ENCODE measurements around the gene RAD51B. TPM values are rescaled to one million over a fixed set of nuclear protein-coding genes. Genes with fewer than 3 reads are reported as not detected.

The RAD51B gene
- total and polyA plus RNA-seq, 4 donors = 2.5 to 95.0 (median 9.6) TPM

DNA sequence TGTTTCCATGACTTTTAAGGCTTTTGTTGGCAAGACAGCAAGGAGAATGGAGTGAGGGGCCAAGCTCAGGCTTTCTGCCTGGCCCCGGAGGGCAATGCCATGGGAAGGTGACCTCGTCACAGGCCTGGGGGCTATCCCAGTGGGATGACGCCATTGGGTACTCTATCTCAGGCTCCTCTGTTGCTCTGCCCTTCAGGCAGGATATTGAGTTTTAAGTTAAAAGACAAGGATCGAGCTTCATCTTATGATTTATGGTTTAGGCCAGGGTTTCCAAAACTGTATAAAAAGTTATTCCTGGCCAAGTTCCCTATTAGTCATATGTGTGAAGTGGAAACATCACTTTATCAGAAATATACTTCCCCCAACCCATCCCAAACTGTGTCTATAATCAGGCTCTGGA, 845.6 kb downstream of the RAD51B start:
- H3K27ac ChIP-seq (ENCODE audit: low read depth in 1 of 2, low read length in 1 of 2) = peak overlapping the region in 1 of 2 donors; percentile 45
- 78 to 88% methylated on average over 4 of the region's 4 CpGs for WGBS, 2 donors
- H3K4me3 ChIP-seq = no peak overlapping the region
- no peaks in the 10 kb centered on the region for H3K9me3 ChIP-seq (ENCODE audit: control insufficient read depth in 4 of 4, insufficient read depth in 3 of 4, low read length in 3 of 4)
- no peaks in the 10 kb centered on the region for H3K27me3 ChIP-seq (ENCODE audit: control insufficient read depth in 3 of 3, insufficient read depth in 3 of 3, low read length in 2 of 3)
- DNase-seq (peak in 1 of 3 donors; percentile 12), ATAC-seq (ENCODE audit: insufficient read depth, low FRiP score) (no peak)
- H3K4me1 ChIP-seq (ENCODE audit: control insufficient read depth in 5 of 5, insufficient read depth in 5 of 5, low read length in 5 of 5) = peaks cover 9 to 58% (median 39%) of the 10 kb centered on the region in 5 donors
- no peaks in the 10 kb centered on the region for H3K36me3 ChIP-seq (ENCODE audit: control insufficient read depth in 4 of 4, insufficient read depth in 4 of 4, low read length in 4 of 4)
- H3K9ac ChIP-seq (ENCODE audit: insufficient read depth in 1 of 2, low read length in 2 of 2) = no peak overlapping the region
- TF ChIP-seq, protein P1, sequence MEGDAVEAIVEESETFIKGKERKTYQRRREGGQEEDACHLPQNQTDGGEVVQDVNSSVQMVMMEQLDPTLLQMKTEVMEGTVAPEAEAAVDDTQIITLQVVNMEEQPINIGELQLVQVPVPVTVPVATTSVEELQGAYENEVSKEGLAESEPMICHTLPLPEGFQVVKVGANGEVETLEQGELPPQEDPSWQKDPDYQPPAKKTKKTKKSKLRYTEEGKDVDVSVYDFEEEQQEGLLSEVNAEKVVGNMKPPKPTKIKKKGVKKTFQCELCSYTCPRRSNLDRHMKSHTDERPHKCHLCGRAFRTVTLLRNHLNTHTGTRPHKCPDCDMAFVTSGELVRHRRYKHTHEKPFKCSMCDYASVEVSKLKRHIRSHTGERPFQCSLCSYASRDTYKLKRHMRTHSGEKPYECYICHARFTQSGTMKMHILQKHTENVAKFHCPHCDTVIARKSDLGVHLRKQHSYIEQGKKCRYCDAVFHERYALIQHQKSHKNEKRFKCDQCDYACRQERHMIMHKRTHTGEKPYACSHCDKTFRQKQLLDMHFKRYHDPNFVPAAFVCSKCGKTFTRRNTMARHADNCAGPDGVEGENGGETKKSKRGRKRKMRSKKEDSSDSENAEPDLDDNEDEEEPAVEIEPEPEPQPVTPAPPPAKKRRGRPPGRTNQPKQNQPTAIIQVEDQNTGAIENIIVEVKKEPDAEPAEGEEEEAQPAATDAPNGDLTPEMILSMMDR (IDR thresholded peaks at IDR 0.05; ENCODE audit: control extremely low read depth, extremely low read depth) = no peak

DNA sequence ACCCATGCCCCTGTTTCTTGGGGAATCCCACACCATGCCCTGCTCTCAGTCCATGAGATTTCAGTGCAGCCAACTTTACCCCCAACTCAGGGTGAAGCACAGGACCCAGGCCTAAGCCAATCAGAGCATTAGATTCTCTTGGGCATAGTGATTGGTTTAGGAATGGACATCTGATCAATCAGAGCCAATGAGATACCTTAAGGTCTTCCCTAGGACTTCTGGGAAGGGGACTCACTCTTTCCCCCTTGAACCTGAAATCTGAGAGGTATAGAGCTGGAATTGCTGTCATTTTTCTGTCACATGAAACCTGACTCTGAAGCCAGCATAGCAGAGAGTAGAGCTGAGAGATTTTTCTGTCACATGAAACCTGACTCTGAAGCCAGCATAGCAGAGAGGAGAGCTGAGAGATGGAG, 846.2 kb downstream of the RAD51B start:
- TF ChIP-seq, protein P1 (IDR thresholded peaks at IDR 0.05; ENCODE audit: control extremely low read depth, extremely low read depth) = no peak
- no peaks in the 10 kb centered on the region for H3K36me3 ChIP-seq (ENCODE audit: control insufficient read depth in 4 of 4, insufficient read depth in 4 of 4, low read length in 4 of 4)
- ATAC-seq (ENCODE audit: insufficient read depth, low FRiP score) (no peak), DNase-seq (peak in 1 of 3 donors; percentile 63)
- H3K9ac ChIP-seq (ENCODE audit: insufficient read depth in 1 of 2, low read length in 2 of 2) = no peak overlapping the region
- no peaks in the 10 kb centered on the region for H3K9me3 ChIP-seq (ENCODE audit: control insufficient read depth in 4 of 4, insufficient read depth in 3 of 4, low read length in 3 of 4)
- peak overlapping the region in 1 of 2 donors; percentile 32 for H3K27ac ChIP-seq (ENCODE audit: low read depth in 1 of 2, low read length in 1 of 2)
- H3K4me3 ChIP-seq = no peak overlapping the region
- H3K27me3 ChIP-seq (ENCODE audit: control insufficient read depth in 3 of 3, insufficient read depth in 3 of 3, low read length in 2 of 3) = no peaks in the 10 kb centered on the region
- H3K4me1 ChIP-seq (ENCODE audit: control insufficient read depth in 5 of 5, insufficient read depth in 5 of 5, low read length in 5 of 5) = peaks cover 12 to 64% (median 44%) of the 10 kb centered on the region in 5 donors

GRCh38 chr14:68666236-68666635, 846.7 kb downstream of the RAD51B start:
- H3K36me3 ChIP-seq (ENCODE audit: control insufficient read depth in 4 of 4, insufficient read depth in 4 of 4, low read length in 4 of 4) = no peaks in the 10 kb centered on the region
- H3K4me3 ChIP-seq = no peak overlapping the region
- no peak overlapping the region for H3K9ac ChIP-seq (ENCODE audit: insufficient read depth in 1 of 2, low read length in 2 of 2)
- DNase-seq (peak; percentile 22 to 69 (median 64)), ATAC-seq (ENCODE audit: insufficient read depth, low FRiP score) (no peak)
- WGBS, 2 donors = 56 to 71% methylated on average over 2 of the region's 2 CpGs
- peaks cover 14 to 64% (median 44%) of the 10 kb centered on the region in 5 donors for H3K4me1 ChIP-seq (ENCODE audit: control insufficient read depth in 5 of 5, insufficient read depth in 5 of 5, low read length in 5 of 5)
- H3K9me3 ChIP-seq (ENCODE audit: control insufficient read depth in 4 of 4, insufficient read depth in 3 of 4, low read length in 3 of 4) = no peaks in the 10 kb centered on the region
- H3K27ac ChIP-seq (ENCODE audit: low read depth in 1 of 2, low read length in 1 of 2) = no peak overlapping the region
- H3K27me3 ChIP-seq (ENCODE audit: control insufficient read depth in 3 of 3, insufficient read depth in 3 of 3, low read length in 2 of 3) = no peaks in the 10 kb centered on the region
- TF ChIP-seq, protein P1 (IDR thresholded peaks at IDR 0.05; ENCODE audit: control extremely low read depth, extremely low read depth) = no peak

DNA sequence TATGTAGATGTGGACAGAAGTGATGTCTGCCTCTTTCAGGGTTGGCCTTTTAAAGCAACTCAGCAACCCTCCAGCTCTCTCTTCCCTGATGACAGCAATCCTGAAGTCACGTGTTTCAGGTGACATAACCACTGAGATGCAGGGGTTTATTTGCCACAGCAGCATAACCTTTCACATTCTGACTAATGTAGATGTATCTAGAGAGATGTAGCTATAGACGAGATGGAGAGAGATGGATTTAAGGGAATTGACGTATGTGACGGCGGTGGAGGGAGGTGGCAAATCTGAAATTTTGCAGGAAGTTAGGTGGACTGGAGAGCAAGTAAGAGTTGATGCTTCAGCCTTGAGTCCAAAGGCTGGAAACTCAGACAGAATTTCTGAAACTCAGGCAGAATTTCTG, 847.3 kb downstream of the RAD51B start:
- no peak for DNase-seq
- WGBS, 2 donors = 93 to 94% methylated on average over 5 of the region's 5 CpGs
- no peak overlapping the region for H3K27ac ChIP-seq (ENCODE audit: low read depth in 1 of 2, low read length in 1 of 2)

More for the DNA sequence above, 847.3 kb downstream of the RAD51B start:
- ATAC-seq (ENCODE audit: insufficient read depth, low FRiP score) = no peak
- Histone ChIP-seq H3K4me3 (no peak overlapping the region), H3K36me3 (ENCODE audit: control insufficient read depth in 4 of 4, insufficient read depth in 4 of 4, low read length in 4 of 4) (no peaks in the 10 kb centered on the region), H3K9ac (ENCODE audit: insufficient read depth in 1 of 2, low read length in 2 of 2) (no peak overlapping the region), H3K9me3 (ENCODE audit: control insufficient read depth in 4 of 4, insufficient read depth in 3 of 4, low read length in 3 of 4) (no peaks in the 10 kb centered on the region), H3K27me3 (ENCODE audit: control insufficient read depth in 3 of 3, insufficient read depth in 3 of 3, low read length in 2 of 3) (no peaks in the 10 kb centered on the region), H3K4me1 (ENCODE audit: control insufficient read depth in 5 of 5, insufficient read depth in 5 of 5, low read length in 5 of 5) (peaks cover 14 to 61% (median 44%) of the 10 kb centered on the region in 5 donors)
- TF ChIP-seq, protein P1 (IDR thresholded peaks at IDR 0.05; ENCODE audit: control extremely low read depth, extremely low read depth) = no peak
